GM15510 (cell line): Measurements from ENCODE around the gene STMN1.

Experiments used
- POLR2A ChIP-seq: IDR thresholded peaks from 3 replicates; pipeline ENCODE4 v1.6.1; 2011; ENCODE audit warnings: borderline replicate concordance; ENCODE audit not compliant: insufficient read length; ENCODE audit errors: extremely low read depth

STMN1 gene

GRCh38 chr1:25904943-25905679, 1.1 kb downstream of the STMN1 start:
- TF ChIP-seq POLR2A, result no peak

- no peak for TF ChIP-seq POLR2A
Observed at GRCh38 chr1:25903986-25904385, 2.2 kb downstream of the STMN1 start.

GRCh38 chr1:25902462-25902861, 3.8 kb downstream of the STMN1 start:
- no peak for TF ChIP-seq POLR2A

GRCh38 chr1:25900219-25900618, 6.0 kb downstream of the STMN1 start:
- TF ChIP-seq POLR2A, result no peak

GRCh38 chr1:25899792-25900191, 6.4 kb downstream of the STMN1 start:
- no peak for TF ChIP-seq POLR2A

GRCh38 chr1:25898223-25899015, 7.8 kb downstream of the STMN1 start:
- no peak for TF ChIP-seq POLR2A

GRCh38 chr1:25897754-25898153, 8.5 kb downstream of the STMN1 start:
- no peak for TF ChIP-seq POLR2A

GRCh38 chr1:25896266-25896665, 10.0 kb downstream of the STMN1 start:
- TF ChIP-seq POLR2A, result no peak

- TF ChIP-seq POLR2A, result no peak
Observed at GRCh38 chr1:25895365-25895990, 10.7 kb downstream of the STMN1 start.

- no peak for TF ChIP-seq POLR2A
Observed at GRCh38 chr1:25893116-25893515, 13.1 kb downstream of the STMN1 start.

- no peak for TF ChIP-seq POLR2A
Observed at GRCh38 chr1:25891606-25892005, 14.6 kb downstream of the STMN1 start.

GRCh38 chr1:25890239-25891034, 15.8 kb downstream of the STMN1 start:
- TF ChIP-seq POLR2A, result no peak

GRCh38 chr1:25889470-25889869, 16.7 kb downstream of the STMN1 start:
- TF ChIP-seq POLR2A, result no peak

GRCh38 chr1:25888426-25888987, 17.7 kb downstream of the STMN1 start:
- TF ChIP-seq POLR2A, result no peak

GRCh38 chr1:25885602-25886001, 20.6 kb downstream of the STMN1 start:
- TF ChIP-seq POLR2A, result no peak

- no peak for TF ChIP-seq POLR2A
Observed at GRCh38 chr1:25881266-25881665, 25.0 kb downstream of the STMN1 start.
